ENCODE results near the gene PHF21B.
"Not testable (repeated sequence)": the region's sequence is repeated elsewhere in the genome, so short reads cannot be mapped to it uniquely, and the experiment has no call there.

PHF21B gene

GRCh38 chr22:44928711-44929358 is 81.0 kb downstream of the PHF21B start:
- Histone ChIP-seq H3K4me3 (no peak overlapping the region), H3K36me3 (ENCODE audit: insufficient read depth, low read length) (no peaks in the 10 kb centered on the region)
- TF ChIP-seq POLR2AphosphoS5 (IDR thresholded peaks at IDR 0.05; ENCODE audit: borderline replicate concordance, low read depth, low read length) (no peak), FOXP2 (optimal IDR thresholded peaks at IDR 0.05; ENCODE audit: control extremely low read depth, extremely low read length, insufficient read depth) (no peak), EZH2 (IDR thresholded peaks at IDR 0.05) (no peak)

GRCh38 chr22:44928136-44928463 is 81.7 kb downstream of the PHF21B start:
- TF ChIP-seq POLR2AphosphoS5 (IDR thresholded peaks at IDR 0.05; ENCODE audit: borderline replicate concordance, low read depth, low read length): no peak
- TF ChIP-seq EZH2 (IDR thresholded peaks at IDR 0.05): no peak
- TF ChIP-seq FOXP2 (optimal IDR thresholded peaks at IDR 0.05; ENCODE audit: control extremely low read depth, extremely low read length, insufficient read depth): no peak
- no peak for DNase-seq (ENCODE audit: low read depth, low spot score)
- H3K4me3 ChIP-seq: no peak overlapping the region
- no peaks in the 10 kb centered on the region for H3K9me3 ChIP-seq (ENCODE audit: low read depth, low read length)
- no peaks in the 10 kb centered on the region for H3K36me3 ChIP-seq (ENCODE audit: insufficient read depth, low read length)
- no peak overlapping the region for H3K27ac ChIP-seq
- H3K9ac ChIP-seq (ENCODE audit: insufficient read length): no peak overlapping the region

More at GRCh38 chr22:44928711-44929358, 81.0 kb downstream of the PHF21B start:
- DNase-seq (ENCODE audit: low read depth, low spot score): no peak
- H3K27ac ChIP-seq: no peak overlapping the region
- H3K9ac ChIP-seq (ENCODE audit: insufficient read length): no peak overlapping the region
- H3K9me3 ChIP-seq (ENCODE audit: low read depth, low read length): no peaks in the 10 kb centered on the region

- Histone ChIP-seq H3K27ac (no peak overlapping the region), H3K9ac (ENCODE audit: insufficient read length) (no peak overlapping the region), H3K4me3 (no peak overlapping the region), H3K9me3 (ENCODE audit: low read depth, low read length) (no peaks in the 10 kb centered on the region), H3K36me3 (ENCODE audit: insufficient read depth, low read length) (no peaks in the 10 kb centered on the region)
- no peak for DNase-seq (ENCODE audit: low read depth, low spot score)
- no peak for TF ChIP-seq POLR2AphosphoS5 (IDR thresholded peaks at IDR 0.05; ENCODE audit: borderline replicate concordance, low read depth, low read length)
- no peak for TF ChIP-seq FOXP2 (optimal IDR thresholded peaks at IDR 0.05; ENCODE audit: control extremely low read depth, extremely low read length, insufficient read depth)
- TF ChIP-seq EZH2 (IDR thresholded peaks at IDR 0.05): no peak
Measured at GRCh38 chr22:44927463-44928135, 82.2 kb downstream of the PHF21B start.

GRCh38 chr22:44926491-44927415 is 83.1 kb downstream of the PHF21B start:
- Histone ChIP-seq H3K4me3 (no peak overlapping the region), H3K9ac (ENCODE audit: insufficient read length) (no peak overlapping the region), H3K9me3 (ENCODE audit: low read depth, low read length) (no peaks in the 10 kb centered on the region), H3K36me3 (ENCODE audit: insufficient read depth, low read length) (no peaks in the 10 kb centered on the region), H3K27ac (no peak overlapping the region)
- no peak for DNase-seq (ENCODE audit: low read depth, low spot score)
- TF ChIP-seq POLR2AphosphoS5 (IDR thresholded peaks at IDR 0.05; ENCODE audit: borderline replicate concordance, low read depth, low read length) (no peak), FOXP2 (optimal IDR thresholded peaks at IDR 0.05; ENCODE audit: control extremely low read depth, extremely low read length, insufficient read depth) (no peak)

- TF ChIP-seq POLR2AphosphoS5 (IDR thresholded peaks at IDR 0.05; ENCODE audit: borderline replicate concordance, low read depth, low read length) (no peak), FOXP2 (optimal IDR thresholded peaks at IDR 0.05; ENCODE audit: control extremely low read depth, extremely low read length, insufficient read depth) (no peak), EZH2 (IDR thresholded peaks at IDR 0.05) (no peak)
- Histone ChIP-seq H3K9ac (ENCODE audit: insufficient read length) (no peak overlapping the region), H3K36me3 (ENCODE audit: insufficient read depth, low read length) (no peaks in the 10 kb centered on the region), H3K4me3 (no peak overlapping the region), H3K9me3 (ENCODE audit: low read depth, low read length) (no peaks in the 10 kb centered on the region), H3K27ac (no peak overlapping the region)
- no peak for DNase-seq (ENCODE audit: low read depth, low spot score)
Measured at GRCh38 chr22:44926124-44926475, 83.7 kb downstream of the PHF21B start.

- H3K36me3 ChIP-seq (ENCODE audit: insufficient read depth, low read length): no peaks in the 10 kb centered on the region
- no peaks in the 10 kb centered on the region for H3K9me3 ChIP-seq (ENCODE audit: low read depth, low read length)
- no peak overlapping the region for H3K27ac ChIP-seq
- H3K4me3 ChIP-seq: no peak overlapping the region
- TF ChIP-seq POLR2AphosphoS5 (IDR thresholded peaks at IDR 0.05; ENCODE audit: borderline replicate concordance, low read depth, low read length) (no peak), FOXP2 (optimal IDR thresholded peaks at IDR 0.05; ENCODE audit: control extremely low read depth, extremely low read length, insufficient read depth) (no peak), EZH2 (IDR thresholded peaks at IDR 0.05) (no peak)
- no peak for DNase-seq (ENCODE audit: low read depth, low spot score)
- no peak overlapping the region for H3K9ac ChIP-seq (ENCODE audit: insufficient read length)
Measured at GRCh38 chr22:44925465-44926123, 84.2 kb downstream of the PHF21B start.

- TF ChIP-seq POLR2AphosphoS5 (IDR thresholded peaks at IDR 0.05; ENCODE audit: borderline replicate concordance, low read depth, low read length) (no peak), EZH2 (IDR thresholded peaks at IDR 0.05) (no peak), FOXP2 (optimal IDR thresholded peaks at IDR 0.05; ENCODE audit: control extremely low read depth, extremely low read length, insufficient read depth) (no peak)
- no peak overlapping the region for H3K4me3 ChIP-seq
Measured at GRCh38 chr22:44924710-44925109, 85.1 kb downstream of the PHF21B start.

GRCh38 chr22:44924098-44924497 is 85.7 kb downstream of the PHF21B start:
- TF ChIP-seq FOXP2 (optimal IDR thresholded peaks at IDR 0.05; ENCODE audit: control extremely low read depth, extremely low read length, insufficient read depth) (no peak), POLR2AphosphoS5 (IDR thresholded peaks at IDR 0.05; ENCODE audit: borderline replicate concordance, low read depth, low read length) (no peak), EZH2 (IDR thresholded peaks at IDR 0.05) (no peak)
- H3K9me3 ChIP-seq (ENCODE audit: low read depth, low read length): no peaks in the 10 kb centered on the region
- DNase-seq (ENCODE audit: low read depth, low spot score): no peak
- no peaks in the 10 kb centered on the region for H3K36me3 ChIP-seq (ENCODE audit: insufficient read depth, low read length)
- H3K4me3 ChIP-seq: no peak overlapping the region
- no peak overlapping the region for H3K9ac ChIP-seq (ENCODE audit: insufficient read length)
- no peak overlapping the region for H3K27ac ChIP-seq

More at GRCh38 chr22:44924710-44925109, 85.1 kb downstream of the PHF21B start:
- DNase-seq (ENCODE audit: low read depth, low spot score): no peak
- no peaks in the 10 kb centered on the region for H3K36me3 ChIP-seq (ENCODE audit: insufficient read depth, low read length)
- H3K27ac ChIP-seq: no peak overlapping the region
- H3K9me3 ChIP-seq (ENCODE audit: low read depth, low read length): no peaks in the 10 kb centered on the region
- no peak overlapping the region for H3K9ac ChIP-seq (ENCODE audit: insufficient read length)

GRCh38 chr22:44921766-44922165 is 88.0 kb downstream of the PHF21B start:
- not testable (repeated sequence) for H3K4me3 ChIP-seq; H3K27ac ChIP-seq; DNase-seq (ENCODE audit: low read depth, low spot score); H3K36me3 ChIP-seq (ENCODE audit: insufficient read depth, low read length); H3K9ac ChIP-seq (ENCODE audit: insufficient read length); H3K9me3 ChIP-seq (ENCODE audit: low read depth, low read length)
